Cardiac septum (tissue), 1 donor: ENCODE results near the gene DAGLA. TPM values are rescaled to one million over a fixed set of nuclear protein-coding genes. Genes with fewer than 3 reads are reported as not detected.
"Not testable (repeated sequence)": the region's sequence is repeated elsewhere in the genome, so short reads cannot be mapped to it uniquely, and the experiment has no call there.

ENCODE experiments used
- DNase-seq: peaks from one replicate; pipeline ENCODE4 v3.0.0-alpha.2; 2020; ENCODE audit warnings: low spot score
- intact Hi-C: fragments of 100-400 bp; cut with DNase I; formaldehyde crosslinking; loops from one replicate; pipeline ENCODE4 v1.14.0; 2022
- total RNA-seq: library from RNA; stranded (reverse); fragmentation: NEBNext Ultra II Directional; extraction: Animal tissue kit (Norgen Biotek cat#: 25700); gene quantifications from one replicate; pipeline ENCODE4 v1.2.1, GENCODE V29; 2021
- donor health status: DM: no; HTN: no; CAD: no.

DAGLA gene
- total RNA-seq, 1 donor from 2014 or later, result 3.3 TPM

DNA sequence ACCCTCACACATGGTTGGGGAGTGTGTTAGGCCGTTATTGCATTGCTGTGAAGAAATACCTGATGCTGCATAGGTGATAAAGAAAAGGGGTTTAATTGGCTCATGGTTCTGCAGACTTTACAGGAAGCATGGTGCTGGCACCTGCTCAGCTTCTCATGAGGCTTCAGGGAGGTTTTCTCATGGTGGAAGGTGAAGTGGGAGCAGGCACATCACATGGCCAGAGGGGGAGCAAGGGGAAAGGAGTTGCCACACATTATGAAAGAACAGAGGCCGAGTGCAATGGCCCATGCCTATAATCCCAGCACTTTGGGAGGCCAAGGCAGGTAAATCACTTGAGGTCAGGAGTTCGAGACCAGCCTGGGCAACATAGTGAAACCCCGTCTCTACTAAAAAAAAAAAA is 19.2 kb upstream of the DAGLA start:
- not testable (repeated sequence) for DNase-seq

DNA sequence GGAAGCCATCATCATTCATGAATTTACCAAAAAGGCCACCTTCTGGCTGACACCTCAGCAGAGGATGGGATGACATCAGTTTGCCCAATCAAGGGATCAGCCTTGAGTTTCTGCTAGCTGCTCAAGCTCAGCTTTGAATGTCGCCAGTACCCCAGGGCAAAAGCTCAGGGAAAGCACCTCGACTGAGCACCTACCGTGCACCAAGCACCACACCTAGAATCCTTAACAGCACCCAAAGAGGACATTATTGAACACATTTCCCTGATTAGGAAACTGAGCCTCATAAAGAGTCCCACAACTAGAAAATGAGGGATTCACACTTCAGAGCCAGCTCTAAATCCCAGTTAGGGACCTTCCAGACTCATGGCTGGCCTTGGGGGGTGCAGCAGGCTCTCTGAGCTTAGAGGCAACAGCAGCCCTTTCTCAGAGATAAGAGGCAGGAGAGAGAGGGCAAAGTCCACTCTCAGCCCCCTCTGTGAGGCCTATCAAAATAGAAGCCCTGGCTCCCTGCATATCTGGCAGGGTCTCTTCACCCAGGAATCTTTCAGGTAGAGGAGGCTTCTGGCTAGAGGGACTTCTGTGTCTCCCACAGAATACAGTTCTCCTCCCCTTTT is 13.4 kb upstream of the DAGLA start:
- DNase-seq, result no peak
- intact Hi-C loops, result no loop called here

More for the DNA sequence above, 19.2 kb upstream of the DAGLA start:
- intact Hi-C loops, result not testable (repeated sequence)

DNA sequence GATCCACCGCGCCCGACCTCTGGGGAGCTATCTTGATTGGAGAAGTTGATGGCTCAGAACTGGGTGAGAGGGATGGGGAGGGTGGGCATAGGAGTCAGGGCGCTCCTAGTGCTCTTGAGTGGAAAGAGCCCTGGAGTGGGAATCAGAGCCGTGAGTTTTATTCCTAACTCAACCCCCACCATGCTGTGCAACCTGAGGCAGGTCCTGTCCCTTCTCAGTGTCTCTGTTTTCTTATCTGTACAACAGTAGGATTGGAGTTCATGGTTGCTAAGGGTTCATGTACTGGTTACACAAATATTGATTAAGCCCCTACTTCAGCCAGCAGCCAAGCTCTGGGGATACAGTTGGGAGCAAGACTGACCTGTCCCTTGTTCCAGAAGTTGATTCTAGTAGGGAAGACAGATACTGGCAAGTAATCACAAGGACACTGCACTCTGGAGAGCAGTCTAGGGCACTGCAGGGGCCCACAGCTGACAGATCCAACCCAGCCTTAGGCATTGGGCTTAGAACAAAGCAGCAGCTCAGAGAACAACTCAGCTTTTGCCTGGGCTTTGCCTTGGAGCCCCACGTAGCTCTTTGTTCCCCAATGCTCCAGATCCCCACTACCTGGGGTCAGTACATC is 12.4 kb upstream of the DAGLA start:
- no peak for DNase-seq
- intact Hi-C loops, result no loop called here

DNA sequence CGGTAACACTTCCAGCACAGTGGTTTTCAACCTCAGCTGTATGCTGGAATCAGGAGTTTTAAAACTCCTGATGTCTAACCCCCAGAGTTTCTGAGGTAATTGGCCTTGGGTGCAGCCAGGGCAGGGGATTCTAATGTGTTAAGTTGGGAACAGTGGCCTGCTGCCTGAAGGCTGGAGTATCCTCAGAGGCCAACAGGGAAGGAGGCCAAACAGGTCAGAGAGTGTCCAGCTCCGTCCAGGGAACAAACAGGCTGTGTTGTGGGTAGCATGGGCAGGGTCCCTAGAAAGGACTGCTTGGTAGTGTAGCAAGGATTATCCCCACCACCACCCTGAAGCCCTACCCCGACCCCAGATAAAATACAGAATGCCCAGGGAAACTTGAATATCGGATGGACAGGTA is 10.8 kb upstream of the DAGLA start:
- no peak for DNase-seq
- intact Hi-C loops, result no loop called here

DNA sequence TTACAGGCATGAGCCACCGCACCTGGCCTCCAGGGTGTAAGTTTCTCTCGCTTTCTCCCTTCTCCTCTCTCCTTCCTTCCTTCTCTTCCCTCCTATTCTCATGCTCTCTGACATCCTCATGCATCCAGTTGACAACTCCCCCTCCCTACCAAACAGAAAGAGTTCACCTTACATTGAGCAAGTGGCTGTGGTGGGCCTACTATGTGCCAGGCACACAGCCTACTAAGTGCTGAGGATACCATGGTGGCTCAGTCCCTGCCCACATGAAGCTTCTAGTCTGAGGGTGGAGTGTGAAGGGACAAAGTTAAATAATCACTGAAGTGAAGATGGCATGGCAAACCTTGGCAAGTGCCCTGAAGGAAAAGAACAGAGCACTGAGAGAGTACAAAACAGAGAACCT is 9.6 kb upstream of the DAGLA start:
- intact Hi-C loops, result no loop called here
- no peak for DNase-seq

DNA sequence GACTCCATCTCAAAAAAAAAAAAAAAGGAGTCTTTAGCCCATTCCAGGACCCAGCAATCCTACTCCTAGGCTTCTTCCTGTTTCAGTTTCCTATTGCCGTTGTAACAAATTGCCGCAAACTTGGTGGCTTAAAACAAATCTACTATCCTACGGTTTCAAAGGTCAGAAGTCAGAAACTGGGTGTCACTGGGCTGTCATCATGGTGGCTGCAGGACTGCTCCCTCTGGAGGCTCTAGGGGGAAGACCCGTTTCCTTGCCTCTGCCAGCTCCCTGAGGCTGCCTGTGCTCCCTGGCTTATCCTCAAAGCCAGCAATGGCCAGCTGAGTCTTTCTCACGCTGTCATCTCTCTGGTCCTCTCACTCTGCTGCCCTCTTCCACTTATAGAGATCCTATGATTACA is 8.7 kb upstream of the DAGLA start:
- DNase-seq, result no peak
- intact Hi-C loops, result no loop called here

DNA sequence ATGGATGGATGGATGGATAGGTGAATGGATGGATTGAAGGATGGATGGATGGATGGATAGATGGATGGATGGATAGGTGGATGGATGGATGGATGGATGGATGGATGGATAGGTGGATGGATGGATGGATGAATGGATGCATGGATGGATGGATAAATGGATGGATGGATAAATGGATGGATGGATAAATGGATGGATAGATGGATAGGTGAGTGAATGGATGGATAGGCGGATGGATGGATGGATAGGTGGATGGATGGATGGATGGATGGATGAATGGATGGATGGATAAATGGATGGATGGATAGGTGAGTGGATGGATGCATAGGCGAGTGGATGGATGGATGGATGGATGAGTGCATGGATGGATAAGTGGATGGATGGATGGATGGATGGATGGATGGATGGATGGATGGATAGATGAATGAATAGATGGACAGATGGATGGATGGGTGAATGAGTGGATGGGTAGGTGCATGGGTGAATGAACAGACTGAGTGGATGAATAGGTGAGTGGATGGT is 6.2 kb upstream of the DAGLA start:
- DNase-seq, intact Hi-C loops: not testable (repeated sequence)

DNA sequence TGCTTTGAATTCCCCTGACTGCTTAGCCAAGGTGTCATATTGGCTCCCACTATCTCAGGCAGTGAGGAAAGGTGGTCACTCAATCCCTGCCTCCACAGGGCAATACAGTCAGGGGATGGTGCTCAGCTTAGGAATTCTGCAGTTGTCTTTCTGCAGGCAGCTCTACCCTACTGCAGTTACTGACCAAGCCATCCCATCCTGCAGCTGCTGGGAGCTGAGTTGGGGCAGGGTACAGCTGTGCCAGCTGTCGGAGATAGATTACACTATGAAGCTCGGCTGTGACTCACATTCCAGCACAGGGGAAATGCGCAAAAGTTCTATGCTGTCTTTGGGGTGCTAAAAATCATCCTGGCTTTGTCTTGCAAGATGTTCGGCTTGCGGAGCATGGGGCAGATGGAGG is 4.4 kb upstream of the DAGLA start:
- no peak for DNase-seq
- intact Hi-C loops, result no loop called here

DNA sequence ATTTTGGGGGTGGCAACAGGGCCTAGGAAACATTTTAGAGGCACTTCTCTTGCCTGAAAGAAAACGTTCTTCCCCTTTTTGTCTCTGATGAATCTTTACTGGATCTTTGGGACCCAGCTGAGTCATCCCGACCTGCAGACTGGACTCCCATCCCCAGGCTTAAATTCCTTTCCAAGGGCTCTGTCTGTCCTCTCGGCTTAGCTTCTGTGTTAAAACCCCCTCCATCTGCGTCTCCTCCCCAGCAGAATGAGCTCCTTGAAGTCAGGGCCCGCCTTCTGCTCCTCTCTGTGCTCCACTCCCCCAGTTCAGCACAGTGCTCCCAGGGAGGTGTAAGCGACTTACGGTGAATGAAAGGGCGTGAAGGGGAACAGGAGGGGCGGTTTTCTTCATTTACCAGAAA is 895 bp upstream of the DAGLA start:
- no peak for DNase-seq
- intact Hi-C loops, result no loop called here

DNA sequence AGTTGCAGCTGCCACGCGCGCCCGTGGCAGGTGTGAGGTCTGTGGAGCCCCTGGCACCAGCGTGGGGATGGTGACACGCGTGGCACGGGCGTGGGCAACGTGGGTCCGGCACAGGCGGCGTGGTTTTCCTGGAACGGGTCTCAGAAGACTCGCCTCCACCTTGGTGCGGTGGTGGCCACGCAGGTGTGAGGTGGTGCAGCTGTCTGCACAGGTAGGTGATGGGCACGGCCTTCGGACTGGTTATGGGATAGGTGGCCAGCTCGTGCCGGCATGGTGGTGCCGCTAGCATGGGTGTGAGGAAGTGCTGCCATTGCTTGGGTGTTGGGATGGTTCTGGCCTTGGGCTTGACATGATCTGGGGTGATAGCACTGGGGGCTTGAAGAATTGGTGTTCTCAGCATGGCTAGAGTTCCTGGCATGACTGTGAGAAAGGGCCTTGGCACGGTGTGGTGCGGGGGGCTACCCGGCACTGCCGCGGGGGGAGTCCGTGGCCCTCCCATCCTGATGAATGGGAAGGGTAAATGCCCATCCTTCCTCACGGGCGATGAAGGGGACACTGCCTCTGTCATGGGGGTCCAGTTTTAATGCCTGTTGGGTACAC is 531 bp downstream of the DAGLA start:
- DNase-seq, result no peak
- intact Hi-C loops, result loop anchor here (1.0 kb wide), 1 partner anchor 53 kb away; no protein-coding TSS in a partner anchor

DNA sequence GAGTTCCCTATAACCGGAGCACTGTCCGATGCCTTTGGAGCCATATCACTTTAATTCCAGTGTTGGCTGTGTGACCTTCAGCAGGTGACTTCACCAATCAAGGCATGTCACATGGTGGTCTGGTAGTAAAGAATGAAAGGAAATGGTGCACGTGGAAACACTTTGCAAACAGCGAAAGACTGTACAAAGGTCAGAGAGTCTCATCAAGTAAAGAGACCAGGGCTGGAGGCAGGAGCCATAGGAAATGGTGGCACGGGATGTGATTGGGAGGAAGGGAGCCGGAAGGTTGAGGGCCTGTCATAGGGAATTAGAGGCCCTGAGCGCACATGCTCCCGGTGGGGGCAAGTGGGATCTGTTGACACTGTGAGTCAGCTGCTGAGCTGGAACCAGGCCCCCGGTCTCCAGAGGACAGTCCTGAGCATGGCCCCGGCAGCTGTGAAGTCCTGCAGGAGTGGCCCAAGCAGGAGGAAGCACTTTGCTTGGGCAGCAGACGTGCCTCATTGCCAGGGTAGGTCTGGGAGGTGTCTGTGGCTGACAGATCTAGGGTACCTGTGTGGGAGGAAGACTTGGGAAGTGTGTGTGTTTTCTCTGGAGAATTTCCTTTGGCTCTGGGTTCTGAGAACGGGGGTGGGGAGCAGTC is 2.0 kb downstream of the DAGLA start:
- intact Hi-C loops, result no loop called here
- no peak for DNase-seq

DNA sequence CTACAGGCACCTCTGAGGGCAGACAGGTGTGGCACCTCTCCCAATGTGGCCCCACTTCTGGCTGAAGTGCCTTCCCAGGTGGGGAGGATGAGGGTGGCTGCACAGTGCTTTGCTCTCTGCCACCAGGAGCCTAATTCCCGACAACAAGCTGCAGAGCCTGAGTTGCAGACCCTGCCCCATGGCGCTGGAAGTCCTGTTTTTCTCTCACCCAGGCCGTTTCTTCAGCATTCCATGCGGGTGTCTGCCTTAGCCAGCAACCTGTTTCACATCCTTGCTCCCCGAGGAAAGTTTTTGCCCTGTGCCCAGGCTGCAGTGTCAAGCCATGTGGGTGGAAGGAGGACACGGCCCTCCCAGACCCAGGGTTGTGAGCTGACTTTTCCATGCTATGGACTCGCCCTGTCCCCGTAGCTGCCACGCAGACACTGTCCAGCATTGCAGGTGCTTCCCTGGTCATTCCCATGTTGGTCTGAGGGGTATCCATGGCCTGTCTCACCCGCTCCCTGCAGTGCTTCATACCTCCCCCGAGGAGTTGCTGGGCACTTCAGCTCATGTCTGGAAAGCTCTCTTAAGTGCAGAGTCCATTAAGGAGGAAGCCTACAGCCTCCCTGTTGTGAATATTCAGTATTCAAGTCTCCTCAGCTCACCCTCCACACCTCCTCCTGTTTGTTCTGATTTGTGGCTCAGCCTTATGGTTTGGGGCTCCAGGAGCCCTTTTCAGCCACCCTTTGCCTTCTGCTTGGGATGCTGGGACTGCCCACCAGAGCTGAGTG is 2.9 kb downstream of the DAGLA start:
- no peak for DNase-seq
- intact Hi-C loops, result no loop called here

DNA sequence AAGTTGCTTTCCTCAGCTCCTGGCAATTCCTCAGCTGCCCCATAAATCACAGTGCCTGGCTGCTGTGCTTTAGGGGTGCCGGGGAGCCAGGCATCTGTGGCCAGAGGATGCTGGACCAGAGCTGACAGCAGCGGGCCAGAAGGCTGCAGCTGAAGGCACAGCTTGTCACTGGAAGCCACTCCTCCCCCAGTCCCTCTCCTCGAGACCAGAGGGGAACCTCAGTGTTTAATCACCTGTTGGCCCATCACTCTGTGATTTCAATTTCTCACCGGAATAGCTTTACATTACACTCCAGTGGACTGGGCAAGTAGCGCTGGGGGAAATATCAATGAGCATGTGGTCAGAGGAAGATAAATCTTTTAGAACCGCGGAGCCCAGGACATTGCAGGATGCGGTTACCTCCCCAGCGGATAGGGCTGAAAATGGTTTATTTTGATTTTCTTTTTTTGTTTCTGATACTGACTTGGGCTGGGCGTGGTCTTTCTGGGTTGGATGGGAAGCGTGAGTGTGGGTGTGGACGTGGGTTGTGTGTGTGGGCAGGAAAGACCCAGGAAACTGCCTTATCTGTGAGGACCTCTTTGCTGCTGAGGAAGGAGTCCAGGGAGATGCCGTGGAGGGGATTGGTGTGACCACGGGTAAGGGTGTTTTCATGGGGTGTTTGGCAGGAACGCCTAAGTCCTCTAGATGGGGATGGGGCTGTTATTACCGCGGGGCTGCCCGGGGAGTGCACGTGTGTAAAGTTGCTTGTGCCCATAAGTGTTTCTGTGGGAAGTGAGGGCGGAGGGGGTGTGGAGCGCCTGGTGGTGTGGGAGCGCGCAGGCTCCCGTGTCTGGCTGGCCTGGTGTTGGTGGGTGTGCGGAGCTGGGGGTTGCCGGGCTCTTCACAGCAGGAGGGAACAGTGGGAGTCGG is 4.0 kb downstream of the DAGLA start:
- DNase-seq, result no peak
- intact Hi-C loops, result no loop called here

DNA sequence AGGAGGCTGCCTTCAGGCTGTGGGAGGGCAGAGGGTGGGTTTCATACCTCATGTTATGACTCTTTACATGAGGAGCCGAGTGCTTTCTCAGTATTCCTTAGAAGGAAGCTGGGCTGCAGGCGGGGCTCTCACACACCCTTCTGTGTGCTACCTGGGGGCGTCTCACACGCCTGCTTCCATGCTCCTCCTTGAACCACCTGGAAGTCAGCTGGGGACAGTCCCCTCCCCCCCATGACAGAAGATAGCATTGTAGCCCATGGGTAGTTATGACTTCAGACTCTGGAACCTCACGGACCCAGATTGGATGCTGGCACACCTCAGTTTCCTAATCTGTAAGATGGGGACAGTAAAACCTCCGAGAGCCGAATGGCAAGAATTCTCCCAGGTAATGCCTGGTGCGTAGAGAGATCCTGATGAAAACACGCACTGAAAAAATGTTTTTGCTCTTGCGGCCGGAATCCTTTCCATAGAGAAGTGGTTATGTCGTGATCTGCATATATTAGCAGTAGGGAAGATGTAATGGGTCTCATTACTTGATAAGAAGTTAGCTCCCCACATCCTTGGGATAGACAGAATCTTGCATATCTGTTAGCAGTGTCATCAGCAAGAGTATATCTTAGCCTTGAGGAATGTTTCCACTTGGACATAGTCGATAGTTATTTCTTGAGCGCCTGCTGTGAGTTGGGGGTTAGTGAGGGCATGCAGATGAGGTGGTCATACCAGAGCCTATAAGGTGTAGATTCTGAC is 4.9 kb downstream of the DAGLA start:
- intact Hi-C loops, result no loop called here
- DNase-seq, result no peak

DNA sequence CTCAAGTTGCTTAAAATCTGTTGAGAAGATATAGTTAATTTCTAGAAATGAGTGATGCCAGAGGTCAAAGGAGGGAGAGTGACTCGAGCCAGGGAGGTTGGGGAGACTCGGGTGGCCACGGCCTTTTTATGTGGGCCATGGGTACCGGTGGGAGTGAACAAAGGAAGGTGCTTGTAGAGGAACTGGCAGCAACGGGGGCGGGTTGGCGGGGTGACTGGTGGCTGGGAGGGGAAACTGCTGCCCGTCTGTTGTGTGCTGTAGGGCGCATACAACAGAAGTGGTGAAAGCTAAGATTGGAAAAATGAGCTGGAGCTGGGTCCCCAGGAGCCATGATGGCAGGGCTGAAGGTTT is 5.4 kb downstream of the DAGLA start:
- DNase-seq, result no peak
- intact Hi-C loops, result no loop called here

DNA sequence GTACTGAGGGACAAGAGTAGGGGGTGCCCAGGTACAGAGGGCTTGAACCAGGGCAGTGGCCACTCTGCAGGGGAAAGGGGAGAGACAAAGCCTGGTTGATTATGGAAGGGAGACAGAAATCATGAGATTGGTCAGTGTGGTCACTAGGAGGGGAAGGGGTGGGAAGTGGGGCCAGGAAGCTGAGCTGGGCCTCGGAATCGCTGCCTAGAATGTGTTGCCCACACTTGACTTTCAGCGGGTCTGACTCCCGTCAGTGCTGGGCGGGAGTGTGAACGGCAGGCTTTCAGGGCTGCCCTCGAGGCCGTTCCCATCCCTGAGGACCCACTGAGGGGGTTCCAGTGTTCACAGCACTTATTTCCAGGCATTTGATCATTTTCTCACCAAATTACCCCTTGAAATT is 5.9 kb downstream of the DAGLA start:
- intact Hi-C loops, result no loop called here
- DNase-seq, result no peak

DNA sequence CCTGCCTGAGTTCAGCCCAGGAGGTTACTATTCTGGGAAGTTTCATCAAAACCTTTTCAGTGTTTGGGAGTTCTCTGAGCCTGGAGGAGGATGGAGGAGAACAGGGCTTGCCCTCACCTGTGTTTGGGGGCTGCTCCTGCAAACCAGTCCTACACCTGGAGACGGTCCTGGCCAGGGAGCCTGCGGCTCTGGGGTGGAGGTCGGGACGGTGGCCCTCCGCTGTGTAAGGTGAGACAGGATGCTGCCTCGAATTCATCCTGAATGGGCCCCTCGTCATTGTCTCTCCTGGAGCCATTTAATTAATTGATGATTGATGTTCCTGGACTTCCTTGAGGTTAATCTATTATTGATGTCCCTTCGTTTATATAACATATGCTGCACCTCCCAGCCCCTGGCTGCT is 6.3 kb downstream of the DAGLA start:
- DNase-seq, result no peak
- intact Hi-C loops, result no loop called here

DNA sequence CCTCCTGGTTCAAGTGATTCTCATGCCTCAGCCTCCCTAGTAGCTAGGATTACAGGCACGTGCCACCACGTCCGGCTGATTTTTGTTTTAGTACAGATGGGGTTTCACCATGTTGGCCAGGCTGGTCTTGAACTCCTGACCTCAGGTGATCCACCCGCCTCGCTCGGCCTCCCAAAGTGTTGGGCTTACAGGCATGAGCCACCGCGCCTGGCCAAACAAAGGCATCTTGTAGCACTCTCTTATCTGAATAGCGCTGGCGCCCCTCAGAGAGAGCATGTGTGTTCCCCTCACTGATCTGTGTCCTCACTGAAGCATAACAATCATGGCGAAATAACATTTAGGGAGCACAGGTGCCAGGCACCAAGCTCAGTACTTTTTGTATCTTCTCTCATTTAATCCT is 7.2 kb downstream of the DAGLA start:
- no peak for DNase-seq
- intact Hi-C loops, result no loop called here
